Hepatic stellate cell (primary cell): ENCODE measurements around the gene TIPRL.
A peak's percentile ranks its signal among the peaks of the same experiment; 100 is the strongest.

ENCODE experiments used
- DNase-seq: peaks from one replicate; pipeline ENCODE4 v3.0.0; 2011; ENCODE audit warnings: low spot score

Gene TIPRL

DNA sequence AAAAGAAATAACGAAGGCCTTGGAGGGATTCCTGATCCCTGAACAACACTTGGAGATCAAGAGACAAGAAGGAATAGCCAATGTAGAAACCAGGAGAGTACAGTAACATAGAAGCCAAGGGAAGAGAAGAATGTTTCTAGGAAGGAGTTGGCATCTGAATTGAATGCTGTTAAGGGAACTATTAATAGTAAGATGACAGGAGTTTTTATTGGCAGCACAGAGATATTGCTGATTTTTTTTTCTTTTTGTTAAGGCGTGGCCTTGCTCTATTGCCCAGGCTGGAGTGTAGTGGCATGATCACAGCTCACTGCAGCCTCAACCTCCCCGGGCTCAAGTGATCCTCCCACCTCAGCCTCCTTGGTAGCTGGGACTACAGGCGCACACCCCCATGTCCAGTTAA lies 37.4 kb downstream of the TIPRL start:
- DNase-seq = no peak

DNA sequence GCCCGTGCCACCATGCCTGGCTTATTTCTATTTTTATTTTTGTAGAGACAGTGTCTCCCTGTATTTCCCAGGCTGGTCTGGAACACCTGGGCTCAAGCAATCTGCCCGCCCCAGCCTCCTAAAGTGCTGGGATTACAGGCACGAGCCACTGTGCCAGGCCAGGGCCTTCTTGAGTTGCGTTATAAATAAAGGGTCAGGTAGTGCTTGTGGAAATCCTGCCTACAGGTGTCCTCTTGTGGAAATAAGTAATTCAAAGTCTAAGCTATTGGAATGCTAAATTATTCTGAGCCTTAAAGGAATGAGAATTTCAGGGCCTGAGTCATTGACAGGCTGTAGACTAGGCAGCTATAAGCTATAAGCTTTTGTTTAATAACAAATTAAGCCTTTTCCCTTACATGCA lies 38.9 kb downstream of the TIPRL start:
- DNase-seq = no peak

DNA sequence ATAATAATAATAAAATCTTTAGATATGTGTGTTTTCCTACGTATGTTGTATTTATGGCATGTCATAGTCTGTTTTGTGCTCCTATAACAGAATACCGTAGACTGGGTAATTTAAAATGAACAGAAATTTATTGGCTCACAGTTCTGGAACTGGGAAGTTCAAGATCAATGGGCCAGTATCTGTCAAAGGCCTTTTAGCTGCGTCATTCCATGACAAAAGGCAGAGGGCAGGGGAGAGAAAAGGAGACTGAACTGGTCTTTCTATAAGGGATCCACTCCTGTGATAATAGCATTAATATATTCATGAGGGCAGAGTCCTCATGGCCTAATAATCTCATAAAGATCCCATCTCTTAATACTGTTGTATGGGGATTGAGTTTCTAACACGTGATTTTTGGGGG lies 39.9 kb downstream of the TIPRL start:
- DNase-seq = no peak

DNA sequence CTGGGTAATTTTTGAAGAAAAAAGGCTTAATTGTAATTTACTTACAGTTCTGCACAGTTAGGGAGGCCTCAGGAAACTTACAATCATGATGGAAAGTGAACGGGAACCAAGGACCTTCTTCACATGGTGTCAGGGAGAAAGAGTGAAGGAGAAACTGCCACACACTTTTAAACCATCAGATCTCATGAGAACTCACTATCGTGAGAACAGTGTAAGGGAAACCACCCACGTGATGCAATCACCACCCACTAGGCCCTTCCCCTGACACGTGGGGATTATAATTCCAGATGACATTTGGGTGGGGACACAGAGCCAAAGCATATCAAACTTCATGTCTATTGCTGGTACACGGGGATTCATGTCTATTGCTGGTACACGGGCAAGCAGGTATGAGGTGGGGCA lies 41.7 kb downstream of the TIPRL start:
- no peak for DNase-seq

DNA sequence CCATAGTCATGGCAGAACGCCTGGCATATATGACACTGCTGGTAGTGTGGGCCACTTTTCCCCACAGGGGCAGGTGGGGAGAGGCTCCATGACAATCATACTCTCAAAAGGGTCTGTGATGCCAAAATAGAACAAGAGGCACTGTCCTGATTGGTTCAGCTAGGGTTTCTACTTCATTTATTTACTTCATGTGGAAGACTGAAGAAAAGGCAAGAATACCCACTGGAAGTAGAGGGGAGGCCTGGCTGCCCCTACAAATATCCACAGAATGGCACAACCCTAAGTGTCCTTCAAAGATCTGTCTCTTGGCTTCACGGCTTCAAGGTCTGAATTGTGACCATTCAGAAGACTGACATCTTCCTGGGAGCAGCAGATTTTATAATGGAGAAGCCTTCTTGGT lies 42.5 kb downstream of the TIPRL start:
- DNase-seq = no peak

DNA sequence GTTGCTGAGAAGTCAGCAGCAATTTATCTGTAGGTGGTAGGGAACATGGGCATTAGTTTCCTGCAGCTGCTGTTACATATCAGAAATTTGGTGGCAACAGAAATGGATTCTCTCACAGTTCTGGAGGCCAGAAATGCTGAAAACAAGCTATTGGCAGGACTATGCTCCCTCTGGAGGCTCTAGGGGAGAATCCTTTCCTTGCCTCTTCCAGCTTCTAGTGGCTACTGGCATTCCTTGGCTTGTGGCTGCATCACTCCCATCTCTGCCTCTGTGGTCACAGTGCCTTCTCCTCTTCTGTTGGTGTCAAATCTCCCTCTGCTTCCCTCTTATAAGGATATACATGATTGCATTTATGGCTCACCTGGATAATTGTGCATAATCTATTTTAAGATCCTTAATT lies 44.5 kb downstream of the TIPRL start:
- DNase-seq = no peak

DNA sequence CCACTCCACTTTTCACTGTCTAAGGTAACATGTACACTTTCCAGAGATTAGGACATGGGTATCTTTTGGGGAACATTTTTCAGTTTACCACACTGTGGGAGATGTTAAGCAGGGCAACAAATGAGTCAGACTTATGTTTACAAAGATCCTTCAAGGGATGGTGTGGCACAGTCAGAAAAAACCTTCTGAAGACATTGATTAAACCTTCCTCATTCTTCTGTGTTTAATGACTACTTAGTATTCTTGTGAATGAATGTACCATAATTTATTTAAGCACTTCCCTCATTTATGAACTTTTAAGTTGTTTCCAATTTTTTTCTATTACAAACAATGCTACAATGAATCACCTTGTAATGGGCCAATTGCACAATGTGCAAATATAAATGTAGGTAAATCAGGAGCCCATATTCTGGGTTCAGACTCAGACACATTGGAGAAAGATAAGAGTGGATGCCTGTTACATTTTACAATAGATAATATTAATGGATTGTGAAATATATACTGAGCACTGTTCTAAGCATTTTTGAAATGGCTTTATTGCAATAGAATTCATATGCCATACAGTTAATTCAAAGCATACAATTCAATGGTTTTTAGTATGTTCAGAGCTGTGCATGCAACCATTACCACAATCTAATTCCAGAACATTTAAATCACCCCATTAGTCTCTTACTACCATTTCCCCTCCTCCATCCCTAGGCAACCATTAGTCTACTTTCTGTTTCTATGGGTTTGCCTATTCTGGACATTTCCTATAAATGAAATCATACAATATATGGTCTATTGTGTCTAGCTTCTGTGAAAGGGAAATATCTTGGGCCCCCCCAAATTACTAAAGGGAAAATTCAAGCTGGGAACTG lies 45.1 kb downstream of the TIPRL start:
- DNase-seq = no peak

DNA sequence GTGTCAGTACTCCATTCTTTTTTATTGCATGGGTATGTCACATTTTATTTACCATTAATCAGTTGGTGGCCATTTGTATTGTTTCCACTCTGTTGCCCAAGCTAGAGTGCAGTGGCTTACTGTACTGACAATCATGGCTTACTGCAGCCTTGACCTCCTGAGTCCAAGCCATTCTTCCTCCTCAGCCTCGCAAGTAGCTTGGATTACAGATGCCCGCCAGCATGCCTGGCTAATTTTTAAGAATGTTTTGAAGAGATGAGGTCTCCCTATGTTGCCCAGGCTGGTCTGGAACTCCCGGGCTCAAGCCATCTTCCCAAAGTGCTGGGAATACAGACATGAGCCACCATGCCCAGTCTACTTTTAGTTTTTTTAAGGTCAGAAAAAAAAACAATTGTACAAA lies 46.2 kb downstream of the TIPRL start:
- DNase-seq = no peak

DNA sequence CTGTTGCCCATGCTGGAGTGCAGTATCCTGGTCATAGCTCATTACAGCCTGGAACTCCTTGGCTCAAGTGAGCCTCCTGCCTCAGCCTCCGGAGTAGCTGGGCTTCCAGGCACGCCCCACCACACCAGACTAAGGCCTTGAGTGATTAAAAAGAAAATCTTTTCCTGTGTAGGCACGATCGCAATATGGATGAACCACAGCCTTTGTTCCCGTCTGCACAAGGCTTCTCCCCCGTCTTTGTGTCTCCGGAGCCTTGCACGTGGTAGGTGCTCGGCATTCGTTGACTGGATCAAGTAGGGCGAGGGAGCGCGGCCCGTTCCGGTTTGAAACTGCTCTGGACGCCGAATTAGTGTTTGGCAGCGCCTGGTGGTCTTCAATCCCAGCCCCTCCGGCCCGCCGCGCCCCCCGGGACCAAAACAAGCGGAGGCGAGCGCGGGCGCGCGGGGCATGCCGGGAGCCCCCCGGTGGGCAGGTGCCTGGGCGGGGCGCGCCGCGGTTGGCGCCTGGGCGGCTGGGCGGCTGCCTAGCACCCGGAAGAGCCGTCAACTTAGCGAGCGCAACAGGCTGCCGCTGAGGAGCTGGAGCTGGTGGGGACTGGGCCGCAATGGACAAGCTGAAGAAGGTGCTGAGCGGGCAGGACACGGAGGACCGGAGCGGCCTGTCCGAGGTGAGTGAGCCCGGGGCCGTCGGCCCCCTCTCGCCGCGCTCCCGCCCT lies 46.9 kb downstream of the TIPRL start, which contains the start of gene SFT2D2:
TSS of gene SFT2D2 (plus strand) at position 529 of the 715 bp plus-strand sequence. CDS start at position 605, 76 bp downstream.
- DNase-seq = peak; percentile 85

DNA sequence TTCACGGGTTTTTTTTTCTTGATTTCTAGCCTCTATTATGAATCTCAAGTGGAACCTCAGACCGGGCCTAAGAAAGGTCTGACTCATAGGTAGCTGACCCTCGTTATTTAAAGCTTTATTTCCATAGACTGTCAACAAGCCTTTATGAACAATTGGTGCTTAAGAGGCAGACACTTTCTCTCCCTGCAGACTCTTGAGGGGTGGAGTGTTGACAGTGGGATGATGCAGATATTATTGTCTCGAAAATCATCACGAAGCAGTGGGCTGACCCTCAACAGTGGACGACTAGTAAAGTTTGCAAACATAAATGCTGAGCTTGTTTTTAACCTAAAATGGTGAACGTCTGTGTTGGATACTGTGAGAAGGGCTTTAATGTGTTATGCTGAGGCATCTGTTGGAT lies 48.9 kb downstream of the TIPRL start:
- no peak for DNase-seq

DNA sequence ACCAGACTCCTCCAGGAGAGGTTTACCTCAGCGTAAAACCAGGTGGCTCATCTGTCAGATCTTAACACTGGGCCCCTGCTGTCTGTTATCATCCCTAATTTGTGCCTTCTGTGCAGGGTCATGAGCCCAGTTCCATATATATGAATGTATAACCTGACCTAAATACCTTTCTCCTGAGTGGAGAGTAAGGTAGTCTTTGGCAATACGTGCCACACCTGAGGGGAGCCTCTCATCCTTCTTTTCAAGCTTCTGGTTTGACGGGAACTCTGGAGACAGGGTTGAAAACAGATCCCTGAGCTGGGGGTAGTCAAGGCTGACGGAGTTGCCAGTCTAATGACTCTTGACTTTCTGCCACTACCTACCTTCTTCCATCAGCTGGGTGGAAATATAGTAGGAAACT lies 51.1 kb downstream of the TIPRL start:
- DNase-seq = no peak

DNA sequence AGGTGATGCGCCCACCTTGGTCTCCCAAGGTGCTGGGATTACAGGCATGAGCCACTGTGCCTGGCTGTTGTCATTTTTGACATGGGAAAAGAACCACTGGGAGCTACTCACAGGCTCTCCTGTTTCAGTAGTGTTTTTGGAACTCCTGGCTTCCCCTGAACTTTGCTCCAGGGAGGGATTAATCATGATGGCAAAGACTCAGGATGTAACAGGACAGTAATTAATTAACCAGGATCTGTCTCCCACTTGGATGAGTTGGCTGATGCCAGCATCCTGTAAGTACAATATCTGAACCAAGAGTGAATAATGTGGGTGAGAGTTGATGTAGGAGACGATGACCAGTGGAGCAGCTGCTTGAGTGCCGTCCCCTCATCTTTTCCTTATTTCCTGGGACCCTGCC lies 51.9 kb downstream of the TIPRL start:
- DNase-seq = no peak

DNA sequence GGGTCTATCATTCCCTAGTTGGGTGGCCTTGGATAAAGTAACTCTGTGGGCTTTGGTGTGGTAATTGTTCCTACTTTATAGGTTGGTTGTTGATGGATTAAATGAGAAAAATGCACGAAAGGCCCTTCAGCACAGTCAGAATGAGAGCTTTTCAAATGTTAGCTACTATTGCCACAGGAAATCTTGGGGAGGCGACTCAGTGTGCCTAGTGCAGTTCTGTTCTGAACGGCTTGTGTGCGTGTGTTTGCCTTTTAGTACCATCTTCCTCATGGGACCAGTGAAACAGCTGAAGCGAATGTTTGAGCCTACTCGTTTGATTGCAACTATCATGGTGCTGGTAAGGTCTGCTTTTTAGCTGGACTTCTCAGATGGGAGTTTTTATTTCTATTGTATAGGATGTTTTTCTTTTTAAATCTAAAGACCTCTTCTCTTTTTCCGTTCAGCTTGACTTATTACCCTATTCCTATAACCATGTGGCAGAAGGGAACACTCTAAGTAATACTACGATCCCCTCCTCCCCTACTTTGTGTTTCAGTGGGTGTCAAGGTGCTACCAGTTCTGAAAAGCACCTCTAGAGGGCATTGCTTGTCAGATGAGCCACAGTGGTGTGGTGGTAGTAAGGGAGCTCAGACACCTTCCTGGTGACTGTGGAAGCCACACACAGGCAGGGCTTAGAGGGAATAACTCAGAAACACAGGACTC lies 56.2 kb downstream of the TIPRL start:
- DNase-seq = peak; percentile 64

DNA sequence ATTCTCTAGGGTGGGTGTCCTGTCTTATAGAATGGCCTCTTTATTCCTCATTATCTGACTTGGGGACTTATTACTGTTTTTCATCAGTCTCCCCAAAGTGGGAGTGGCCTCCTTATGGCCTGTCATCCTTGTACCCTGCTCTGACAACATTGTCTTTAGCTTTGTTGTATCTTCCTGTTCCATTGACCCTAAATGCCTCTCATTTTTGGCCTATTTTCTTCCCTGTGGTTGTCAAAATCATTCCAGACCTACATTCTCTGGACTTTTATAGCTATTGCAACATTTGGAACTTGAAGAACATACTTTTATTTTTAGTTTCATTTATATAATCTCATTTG lies 56.8 kb downstream of the TIPRL start:
- DNase-seq = no peak

DNA sequence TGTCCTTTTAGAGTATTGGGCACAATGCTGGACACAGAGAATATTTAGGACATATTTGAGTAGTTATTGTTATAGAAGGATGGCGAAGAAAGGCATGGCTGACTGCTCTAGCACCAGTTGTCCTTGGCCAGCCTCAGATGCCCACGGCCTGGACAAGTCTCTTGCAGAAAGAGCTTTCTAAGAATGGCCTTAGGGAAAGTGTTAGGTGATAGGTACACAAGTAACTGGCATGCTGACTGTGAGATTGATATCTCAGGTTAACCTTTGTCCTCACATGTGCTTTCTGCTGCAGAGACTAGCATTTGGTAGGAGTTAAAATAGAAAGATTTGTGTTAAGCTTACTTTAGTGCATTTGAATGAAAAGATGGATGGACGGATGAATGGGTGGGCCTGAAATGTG lies 57.2 kb downstream of the TIPRL start:
- no peak for DNase-seq

DNA sequence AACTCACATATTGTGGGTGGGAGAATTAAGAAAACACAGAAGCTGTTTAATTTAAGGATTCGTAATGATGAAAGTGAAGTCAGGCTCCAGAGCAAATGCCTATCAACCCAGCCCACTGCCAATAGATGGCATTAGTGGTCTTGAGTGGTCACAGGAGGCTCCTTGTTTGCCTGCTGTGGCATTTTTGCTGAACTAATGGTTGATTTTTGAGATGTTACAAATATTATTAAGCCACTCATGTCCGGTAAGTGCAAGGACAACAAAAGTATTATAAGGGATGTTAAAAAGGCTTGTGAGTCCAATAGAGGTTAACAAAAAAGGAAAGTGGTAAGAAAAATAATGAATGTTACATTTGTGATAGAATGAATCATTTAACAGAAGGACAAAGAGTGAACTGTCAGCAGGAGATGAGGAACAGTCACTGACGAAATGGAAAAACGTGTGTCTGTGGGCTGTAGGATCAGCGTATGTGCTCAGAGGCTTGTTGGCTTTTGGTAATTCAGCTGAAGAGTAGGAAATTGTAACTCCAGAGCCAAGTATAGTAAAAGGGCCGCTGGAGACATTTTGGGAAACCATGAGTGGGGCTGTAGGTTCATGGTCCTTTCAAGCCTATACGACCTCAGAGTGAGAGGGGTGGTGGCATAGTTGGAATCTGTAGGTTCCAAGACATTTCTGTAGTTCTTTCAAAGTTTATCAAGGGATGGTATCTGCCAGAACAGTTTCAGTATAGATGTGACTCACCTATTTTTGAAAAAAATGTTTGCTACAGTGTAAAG lies 58.3 kb downstream of the TIPRL start:
- DNase-seq = no peak

DNA sequence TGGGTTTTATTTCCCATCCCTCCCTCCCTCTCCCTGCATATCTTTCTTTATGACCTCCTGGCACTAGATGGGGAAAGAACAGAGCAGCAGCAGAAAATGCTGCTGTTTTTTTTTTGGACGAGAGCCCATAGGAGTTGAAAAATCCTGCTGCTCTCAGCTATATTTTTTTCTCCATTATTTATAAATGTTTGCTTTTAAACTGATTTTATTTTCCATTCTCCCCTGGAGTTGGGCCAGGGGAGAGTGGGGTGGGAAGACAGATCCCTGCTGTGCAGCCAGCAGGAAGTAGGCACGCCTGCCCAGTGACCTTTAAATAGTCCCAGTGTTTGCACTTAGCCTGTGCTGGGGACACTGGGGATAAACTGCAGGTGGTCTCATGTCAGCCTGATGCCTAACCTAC lies 64.4 kb downstream of the TIPRL start:
- no peak for DNase-seq

DNA sequence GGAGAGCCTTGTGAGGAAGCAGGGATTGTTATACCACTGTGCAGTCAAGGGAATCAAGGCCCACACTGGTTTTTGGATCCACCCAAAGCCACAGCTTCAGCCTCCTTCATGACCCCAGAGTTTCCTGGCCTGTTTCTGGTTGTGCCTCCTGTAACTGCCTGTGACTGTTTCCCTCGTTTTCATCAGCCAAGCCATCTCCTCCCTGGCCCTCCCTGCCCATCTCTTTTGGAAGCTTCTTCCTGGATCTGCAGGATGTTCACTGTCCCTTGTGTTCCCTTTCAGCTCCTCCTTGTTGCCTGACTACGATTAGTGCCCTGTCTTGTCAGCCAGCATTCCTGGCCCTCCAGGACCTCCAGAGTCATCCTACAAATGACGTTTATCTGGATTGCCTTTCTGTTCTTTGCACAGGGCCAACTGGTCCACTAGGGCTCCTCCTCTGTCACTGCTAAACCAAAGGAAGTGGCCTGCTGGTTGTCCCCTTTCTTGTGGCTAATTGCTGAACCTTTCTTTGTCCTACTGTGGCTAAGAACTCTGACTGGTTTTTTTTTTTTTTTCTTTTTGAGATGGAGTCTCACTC lies 65.0 kb downstream of the TIPRL start:
- DNase-seq = no peak

DNA sequence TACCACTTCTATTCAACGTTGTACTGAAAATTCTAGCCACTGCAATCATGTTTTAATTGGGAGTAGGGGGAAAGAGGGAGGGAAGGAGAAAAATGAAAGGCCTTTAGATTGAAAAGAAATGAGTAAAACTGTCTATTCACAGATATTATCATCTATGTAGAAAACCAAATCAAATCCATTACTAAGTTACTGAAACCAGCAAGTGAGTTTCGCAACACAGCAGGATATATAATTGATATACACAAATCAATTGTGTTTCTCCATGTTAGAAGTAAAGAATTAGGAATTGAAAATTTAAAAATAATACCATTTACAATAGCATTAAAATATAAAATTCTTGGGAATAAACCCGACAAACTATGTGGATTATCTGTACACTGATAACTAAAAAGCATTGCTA lies 66.3 kb downstream of the TIPRL start:
- no peak for DNase-seq

DNA sequence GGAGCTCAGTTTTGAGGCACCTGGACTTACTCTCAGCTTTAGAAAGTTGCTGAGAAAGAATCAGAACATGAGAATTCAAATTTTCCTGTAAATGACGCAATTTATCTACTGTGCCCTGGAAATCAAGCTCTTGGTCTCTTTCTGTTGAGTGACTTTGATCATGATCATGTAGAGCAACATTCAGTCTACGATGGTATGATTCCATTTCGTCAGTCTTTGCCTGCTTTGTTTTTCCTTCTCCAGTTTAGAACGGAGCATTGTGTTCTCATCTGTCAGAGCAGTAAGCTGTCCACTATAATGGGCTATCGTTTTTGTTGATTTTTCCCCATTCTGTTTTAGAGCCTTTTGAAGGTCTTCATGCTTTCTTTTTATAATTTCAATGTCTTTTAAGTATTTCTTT lies 67.7 kb downstream of the TIPRL start:
- DNase-seq = no peak
